ENCODE results near the gene AGAP1.

DNA sequence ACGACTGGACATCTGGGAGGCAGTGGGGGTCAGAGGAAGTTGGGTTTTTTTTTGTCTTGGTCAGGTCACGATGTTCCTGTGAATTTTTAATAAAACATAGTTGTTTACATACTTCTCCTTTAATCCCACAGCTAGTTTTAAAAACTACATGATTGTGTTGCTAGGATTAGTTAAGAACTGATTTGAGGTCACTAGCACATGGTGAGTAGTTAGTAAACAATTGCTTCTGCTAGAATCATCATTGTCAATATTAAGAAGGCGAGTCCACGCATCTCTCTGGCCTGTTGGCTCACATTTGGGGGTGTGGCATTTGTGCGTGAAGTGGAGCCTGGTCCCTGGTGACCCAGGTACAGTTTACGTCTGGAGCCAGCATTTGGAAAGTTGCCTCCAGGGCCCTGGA is 59.4 kb downstream of the AGAP1 start:
- TF ChIP-seq SIN3A (IDR thresholded peaks at IDR 0.05; ENCODE audit: borderline replicate concordance, insufficient read depth, low read length) (no peak), POLR2AphosphoS5 (IDR thresholded peaks at IDR 0.05; ENCODE audit: low read depth, low read length) (no peak)
- TF ChIP-seq, protein P1, sequence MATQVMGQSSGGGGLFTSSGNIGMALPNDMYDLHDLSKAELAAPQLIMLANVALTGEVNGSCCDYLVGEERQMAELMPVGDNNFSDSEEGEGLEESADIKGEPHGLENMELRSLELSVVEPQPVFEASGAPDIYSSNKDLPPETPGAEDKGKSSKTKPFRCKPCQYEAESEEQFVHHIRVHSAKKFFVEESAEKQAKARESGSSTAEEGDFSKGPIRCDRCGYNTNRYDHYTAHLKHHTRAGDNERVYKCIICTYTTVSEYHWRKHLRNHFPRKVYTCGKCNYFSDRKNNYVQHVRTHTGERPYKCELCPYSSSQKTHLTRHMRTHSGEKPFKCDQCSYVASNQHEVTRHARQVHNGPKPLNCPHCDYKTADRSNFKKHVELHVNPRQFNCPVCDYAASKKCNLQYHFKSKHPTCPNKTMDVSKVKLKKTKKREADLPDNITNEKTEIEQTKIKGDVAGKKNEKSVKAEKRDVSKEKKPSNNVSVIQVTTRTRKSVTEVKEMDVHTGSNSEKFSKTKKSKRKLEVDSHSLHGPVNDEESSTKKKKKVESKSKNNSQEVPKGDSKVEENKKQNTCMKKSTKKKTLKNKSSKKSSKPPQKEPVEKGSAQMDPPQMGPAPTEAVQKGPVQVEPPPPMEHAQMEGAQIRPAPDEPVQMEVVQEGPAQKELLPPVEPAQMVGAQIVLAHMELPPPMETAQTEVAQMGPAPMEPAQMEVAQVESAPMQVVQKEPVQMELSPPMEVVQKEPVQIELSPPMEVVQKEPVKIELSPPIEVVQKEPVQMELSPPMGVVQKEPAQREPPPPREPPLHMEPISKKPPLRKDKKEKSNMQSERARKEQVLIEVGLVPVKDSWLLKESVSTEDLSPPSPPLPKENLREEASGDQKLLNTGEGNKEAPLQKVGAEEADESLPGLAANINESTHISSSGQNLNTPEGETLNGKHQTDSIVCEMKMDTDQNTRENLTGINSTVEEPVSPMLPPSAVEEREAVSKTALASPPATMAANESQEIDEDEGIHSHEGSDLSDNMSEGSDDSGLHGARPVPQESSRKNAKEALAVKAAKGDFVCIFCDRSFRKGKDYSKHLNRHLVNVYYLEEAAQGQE (IDR thresholded peaks at IDR 0.05; ENCODE audit: insufficient read depth in 1 of 2, low read depth in 2 of 2, low read length in 2 of 2), result no peak
